ENCODE data around the gene GDAP2. TPM values are rescaled to one million over a fixed set of nuclear protein-coding genes. Genes with fewer than 3 reads are reported as not detected.

GDAP2 gene, protein sequence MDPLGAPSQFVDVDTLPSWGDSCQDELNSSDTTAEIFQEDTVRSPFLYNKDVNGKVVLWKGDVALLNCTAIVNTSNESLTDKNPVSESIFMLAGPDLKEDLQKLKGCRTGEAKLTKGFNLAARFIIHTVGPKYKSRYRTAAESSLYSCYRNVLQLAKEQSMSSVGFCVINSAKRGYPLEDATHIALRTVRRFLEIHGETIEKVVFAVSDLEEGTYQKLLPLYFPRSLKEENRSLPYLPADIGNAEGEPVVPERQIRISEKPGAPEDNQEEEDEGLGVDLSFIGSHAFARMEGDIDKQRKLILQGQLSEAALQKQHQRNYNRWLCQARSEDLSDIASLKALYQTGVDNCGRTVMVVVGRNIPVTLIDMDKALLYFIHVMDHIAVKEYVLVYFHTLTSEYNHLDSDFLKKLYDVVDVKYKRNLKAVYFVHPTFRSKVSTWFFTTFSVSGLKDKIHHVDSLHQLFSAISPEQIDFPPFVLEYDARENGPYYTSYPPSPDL
- total RNA-seq (2021; ENCODE audit: unreplicated experiment) (14.5 TPM), Bru-seq, nascent RNA (percentile 72 among the genes with signal in this experiment), BruChase-seq, experiment 1, labeled RNA remaining after a 2-hour chase (percentile 74 among the genes with signal in this experiment), BruChase-seq, experiment 2, labeled RNA remaining after a 6-hour chase (percentile 79 among the genes with signal in this experiment)
- polyA plus RNA-seq (2012; ENCODE audit: insufficient read length): 6.3 TPM
- long read RNA-seq, full-length matches to known transcripts: 15 of 29 reads
- long read RNA-seq, partial matches to known transcripts: 5 of 29 reads
- long read RNA-seq, other reads (novel, unspliced or antisense): 9 of 29 reads

DNA sequence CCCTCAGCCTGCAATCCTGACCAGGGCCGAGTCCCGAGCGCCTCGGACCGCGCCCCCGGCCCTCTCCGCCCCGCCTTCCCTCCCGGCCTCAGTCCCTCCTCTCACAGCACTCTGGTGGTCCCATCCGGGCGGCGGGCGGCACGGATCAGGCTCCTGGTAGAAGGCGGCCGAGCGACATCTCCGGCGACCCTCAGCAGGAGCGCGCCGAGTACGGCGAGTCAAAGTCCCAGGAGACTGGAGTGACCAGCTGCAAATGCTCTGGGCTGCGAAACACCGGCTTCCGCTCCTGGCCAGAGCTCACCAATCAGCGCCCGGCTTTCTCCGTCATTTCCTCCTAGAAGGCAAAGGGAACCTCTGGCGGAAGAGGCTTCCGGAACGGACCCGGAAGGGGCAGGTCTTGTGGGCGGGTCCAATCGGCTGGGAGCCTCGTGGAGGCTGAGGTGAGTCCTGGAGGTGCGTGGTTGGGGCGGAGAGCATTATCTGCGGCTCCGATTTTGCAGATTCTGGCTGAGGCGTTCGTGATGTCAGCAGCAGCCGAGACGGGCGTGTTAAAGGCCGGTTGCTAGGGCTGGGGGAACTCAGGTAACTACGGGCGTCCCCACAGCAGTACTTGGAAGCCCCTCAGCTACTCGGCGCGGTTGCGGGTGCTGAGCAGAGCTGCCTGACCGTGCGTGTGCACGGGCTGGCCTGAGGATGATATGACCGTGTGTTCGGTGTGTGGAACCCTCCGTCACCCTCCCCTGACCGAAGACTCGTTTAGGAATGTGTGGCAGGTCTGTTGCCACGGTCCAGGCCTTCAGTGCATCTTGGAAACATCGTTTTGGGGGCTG is at the start of gene GDAP2, which contains the start of gene WDR3:
Gene GDAP2, minus strand, starts transcription at position 279 of the 830 bp plus-strand sequence. CDS start 9,264 bp downstream, outside the sequence.
Gene WDR3, plus strand, starts transcription at position 397 of the 830 bp plus-strand sequence. CDS start 3,581 bp downstream, outside the sequence.
- BruUV-seq (replicated peaks): no TSS peak
- TF ChIP-seq POLR2AphosphoS5 (IDR thresholded peaks at IDR 0.05; ENCODE audit: low read depth, low read length) (peak; percentile 51; the same call in 1 of the 2 replicates), TCF7L2 (IDR thresholded peaks at IDR 0.05; ENCODE audit: low read depth, low read length) (0 out of 2 replicates have a peak, but pooled peaks have one; percentile 16), SIN3A (IDR thresholded peaks at IDR 0.05; ENCODE audit: borderline replicate concordance, insufficient read depth, low read depth, low read length) (peak; percentile 45; the same call in 1 of the 2 replicates)
- TF ChIP-seq, protein P1, sequence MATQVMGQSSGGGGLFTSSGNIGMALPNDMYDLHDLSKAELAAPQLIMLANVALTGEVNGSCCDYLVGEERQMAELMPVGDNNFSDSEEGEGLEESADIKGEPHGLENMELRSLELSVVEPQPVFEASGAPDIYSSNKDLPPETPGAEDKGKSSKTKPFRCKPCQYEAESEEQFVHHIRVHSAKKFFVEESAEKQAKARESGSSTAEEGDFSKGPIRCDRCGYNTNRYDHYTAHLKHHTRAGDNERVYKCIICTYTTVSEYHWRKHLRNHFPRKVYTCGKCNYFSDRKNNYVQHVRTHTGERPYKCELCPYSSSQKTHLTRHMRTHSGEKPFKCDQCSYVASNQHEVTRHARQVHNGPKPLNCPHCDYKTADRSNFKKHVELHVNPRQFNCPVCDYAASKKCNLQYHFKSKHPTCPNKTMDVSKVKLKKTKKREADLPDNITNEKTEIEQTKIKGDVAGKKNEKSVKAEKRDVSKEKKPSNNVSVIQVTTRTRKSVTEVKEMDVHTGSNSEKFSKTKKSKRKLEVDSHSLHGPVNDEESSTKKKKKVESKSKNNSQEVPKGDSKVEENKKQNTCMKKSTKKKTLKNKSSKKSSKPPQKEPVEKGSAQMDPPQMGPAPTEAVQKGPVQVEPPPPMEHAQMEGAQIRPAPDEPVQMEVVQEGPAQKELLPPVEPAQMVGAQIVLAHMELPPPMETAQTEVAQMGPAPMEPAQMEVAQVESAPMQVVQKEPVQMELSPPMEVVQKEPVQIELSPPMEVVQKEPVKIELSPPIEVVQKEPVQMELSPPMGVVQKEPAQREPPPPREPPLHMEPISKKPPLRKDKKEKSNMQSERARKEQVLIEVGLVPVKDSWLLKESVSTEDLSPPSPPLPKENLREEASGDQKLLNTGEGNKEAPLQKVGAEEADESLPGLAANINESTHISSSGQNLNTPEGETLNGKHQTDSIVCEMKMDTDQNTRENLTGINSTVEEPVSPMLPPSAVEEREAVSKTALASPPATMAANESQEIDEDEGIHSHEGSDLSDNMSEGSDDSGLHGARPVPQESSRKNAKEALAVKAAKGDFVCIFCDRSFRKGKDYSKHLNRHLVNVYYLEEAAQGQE (IDR thresholded peaks at IDR 0.05; ENCODE audit: insufficient read depth in 1 of 2, low read depth in 2 of 2, low read length in 1 of 2): no peak
- TF ChIP-seq, protein P2, sequence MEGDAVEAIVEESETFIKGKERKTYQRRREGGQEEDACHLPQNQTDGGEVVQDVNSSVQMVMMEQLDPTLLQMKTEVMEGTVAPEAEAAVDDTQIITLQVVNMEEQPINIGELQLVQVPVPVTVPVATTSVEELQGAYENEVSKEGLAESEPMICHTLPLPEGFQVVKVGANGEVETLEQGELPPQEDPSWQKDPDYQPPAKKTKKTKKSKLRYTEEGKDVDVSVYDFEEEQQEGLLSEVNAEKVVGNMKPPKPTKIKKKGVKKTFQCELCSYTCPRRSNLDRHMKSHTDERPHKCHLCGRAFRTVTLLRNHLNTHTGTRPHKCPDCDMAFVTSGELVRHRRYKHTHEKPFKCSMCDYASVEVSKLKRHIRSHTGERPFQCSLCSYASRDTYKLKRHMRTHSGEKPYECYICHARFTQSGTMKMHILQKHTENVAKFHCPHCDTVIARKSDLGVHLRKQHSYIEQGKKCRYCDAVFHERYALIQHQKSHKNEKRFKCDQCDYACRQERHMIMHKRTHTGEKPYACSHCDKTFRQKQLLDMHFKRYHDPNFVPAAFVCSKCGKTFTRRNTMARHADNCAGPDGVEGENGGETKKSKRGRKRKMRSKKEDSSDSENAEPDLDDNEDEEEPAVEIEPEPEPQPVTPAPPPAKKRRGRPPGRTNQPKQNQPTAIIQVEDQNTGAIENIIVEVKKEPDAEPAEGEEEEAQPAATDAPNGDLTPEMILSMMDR (IDR thresholded peaks at IDR 0.05): no peak
- ChIA-PET CTCF (no interaction called here), POLR2A (no interaction called here)
- Histone ChIP-seq H3K27ac (ENCODE audit: low read length) (peak within 1 kb of the TSS; percentile 86), H3K36me3 (ENCODE audit: control insufficient read depth, insufficient read depth, low read length) (peaks cover 18% of the 10 kb centered on the region), H3K9me3 (ENCODE audit: control insufficient read depth, insufficient read depth, low read depth, low read length) (no peaks in the 10 kb centered on the region), H3K27me3 (ENCODE audit: control insufficient read depth, insufficient read depth, low read length) (no peaks in the 10 kb centered on the region), H3K4me1 (ENCODE audit: control insufficient read depth, insufficient read depth, low read length) (peaks cover 10% of the 10 kb centered on the region; the same call in 1 of the 2 replicates), H3K4me3 (ENCODE audit: low read depth in 2 of 2, low read length in 2 of 2) (peak within 1 kb of the TSS; percentile 86 to 98)
- ATAC-seq: peak; percentile 99
- intact Hi-C loops (cut with micrococcal nuclease; ENCODE audit: unreplicated experiment): no loop called here
- DNase-seq (ENCODE audit: low read depth, low spot score): peak; percentile 68
- in situ Hi-C loops (cut with HindIII; ENCODE audit: low pct_unique_long_range_greater_than_20kb, low sequenced_read_pairs): no loop called here

DNA sequence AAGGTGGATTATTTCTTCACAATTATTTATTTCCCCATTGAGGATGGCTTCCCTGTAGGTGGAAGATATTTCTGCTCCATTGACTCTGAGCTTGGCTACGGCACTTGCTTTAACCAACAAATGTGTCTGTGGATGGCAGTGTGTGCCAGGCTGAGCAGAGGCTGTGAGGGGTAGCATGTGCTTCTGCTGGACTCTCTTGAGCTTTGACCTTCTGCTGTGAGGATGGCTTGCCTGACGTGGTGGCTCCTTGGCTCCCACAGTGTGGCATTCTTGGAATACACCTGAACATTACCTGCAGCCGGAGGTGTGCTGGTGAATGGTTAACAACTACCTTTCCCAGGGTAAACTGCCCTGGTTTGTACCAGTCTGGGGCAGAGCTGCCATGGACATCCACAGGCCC is 47.0 kb upstream of the GDAP2 start:
- in situ Hi-C loops (cut with HindIII; ENCODE audit: low pct_unique_long_range_greater_than_20kb, low sequenced_read_pairs) (no loop called here), intact Hi-C loops (cut with micrococcal nuclease; ENCODE audit: unreplicated experiment) (no loop called here)
- Histone ChIP-seq H3K27ac (ENCODE audit: low read length) (no peak overlapping the region), H3K27me3 (ENCODE audit: control insufficient read depth, insufficient read depth, low read length) (no peaks in the 10 kb centered on the region), H3K4me1 (ENCODE audit: control insufficient read depth, insufficient read depth, low read length) (no peaks in the 10 kb centered on the region), H3K4me3 (ENCODE audit: low read depth in 2 of 2, low read length in 2 of 2) (no peak overlapping the region), H3K36me3 (ENCODE audit: control insufficient read depth, insufficient read depth, low read length) (no peaks in the 10 kb centered on the region), H3K9me3 (ENCODE audit: control insufficient read depth, insufficient read depth, low read depth, low read length) (no peaks in the 10 kb centered on the region)
- CTCF ChIA-PET: no interaction called here
- POLR2A ChIA-PET: no interaction called here
- no TSS peak for BruUV-seq (replicated peaks)
- no peak for ATAC-seq
- TF ChIP-seq POLR2AphosphoS5 (IDR thresholded peaks at IDR 0.05; ENCODE audit: low read depth, low read length): no peak
- TF ChIP-seq, protein P1 (IDR thresholded peaks at IDR 0.05; ENCODE audit: insufficient read depth in 1 of 2, low read depth in 2 of 2, low read length in 1 of 2): no peak
- TF ChIP-seq, protein P2 (IDR thresholded peaks at IDR 0.05): no peak
- no peak for TF ChIP-seq TCF7L2 (IDR thresholded peaks at IDR 0.05; ENCODE audit: low read depth, low read length)
- TF ChIP-seq SIN3A (IDR thresholded peaks at IDR 0.05; ENCODE audit: borderline replicate concordance, insufficient read depth, low read depth, low read length): no peak
- no peak for DNase-seq (ENCODE audit: low read depth, low spot score)
